Gastroesophageal sphincter (tissue), 3 donors: ENCODE data around the gene RNF126.

ENCODE experiments used
- CTCF ChIP-seq, 4 experiments: fragments of 200-600 bp in 2 of 4; fragments of 450-650 bp in 2 of 4; sonication (generic) in 1 of 4; IDR thresholded peaks; one replicate each; pipeline ENCODE4 v1.5.1; 2017 to 2019; ENCODE audit warnings: antibody characterized with exemption in 4 of 4, mild to moderate bottlenecking in 2 of 4, moderate library complexity in 2 of 4
- POLR2A ChIP-seq, 2 donors: fragments of 450-650 bp; IDR thresholded peaks; one replicate each; pipeline ENCODE4 v1.6.1; 2017; ENCODE audit warnings: antibody characterized with exemption in 2 of 2, mild to moderate bottlenecking in 2 of 2, moderate library complexity in 1 of 2

- no peak for TF ChIP-seq POLR2A (IDR thresholded peaks at IDR 0.05)
- TF ChIP-seq CTCF (IDR thresholded peaks at IDR 0.05): no peak
These were observed 24.7 kb upstream of the RNF126 start for GRCh38 chr19:687569-688166.
